NOMO-1 treated with DMSO at 0.1 percent for 48 hours (cell line): ENCODE data around the gene MUC22.

Experiments
- DNase-seq: peaks from one replicate; lab custom pipeline; 2025; ENCODE audit not compliant: unreplicated experiment; lab: John Stamatoyannopoulos, UW

MUC22 gene

GRCh38 chr6:31075528-31075927 is 65.3 kb downstream of the MUC22 start:
- DNase-seq, result no peak

GRCh38 chr6:31076611-31077010 is 66.3 kb downstream of the MUC22 start:
- no peak for DNase-seq

GRCh38 chr6:31079656-31080261 is 69.5 kb downstream of the MUC22 start:
- DNase-seq, result peak; percentile 57

- no peak for DNase-seq
These were observed 71.6 kb downstream of the MUC22 start for GRCh38 chr6:31081872-31082271.

- peak; percentile 21 for DNase-seq
These were observed 73.6 kb downstream of the MUC22 start for GRCh38 chr6:31083742-31084354.
